VCaP (cell line): ENCODE measurements around the gene PLEKHG2.

Experiments
- H3K27ac ChIP-seq: fragments of 450-650 bp; 2 replicates; pipeline ENCODE4 v1.5.1; 2017
- TF ChIP-seq, protein P1 (sequence below): fragments of 450-650 bp; conservative IDR thresholded peaks from 2 replicates; pipeline ENCODE4 v1.5.1; 2017; ENCODE audit warnings: mild to moderate bottlenecking, moderate library complexity

PLEKHG2 gene

DNA sequence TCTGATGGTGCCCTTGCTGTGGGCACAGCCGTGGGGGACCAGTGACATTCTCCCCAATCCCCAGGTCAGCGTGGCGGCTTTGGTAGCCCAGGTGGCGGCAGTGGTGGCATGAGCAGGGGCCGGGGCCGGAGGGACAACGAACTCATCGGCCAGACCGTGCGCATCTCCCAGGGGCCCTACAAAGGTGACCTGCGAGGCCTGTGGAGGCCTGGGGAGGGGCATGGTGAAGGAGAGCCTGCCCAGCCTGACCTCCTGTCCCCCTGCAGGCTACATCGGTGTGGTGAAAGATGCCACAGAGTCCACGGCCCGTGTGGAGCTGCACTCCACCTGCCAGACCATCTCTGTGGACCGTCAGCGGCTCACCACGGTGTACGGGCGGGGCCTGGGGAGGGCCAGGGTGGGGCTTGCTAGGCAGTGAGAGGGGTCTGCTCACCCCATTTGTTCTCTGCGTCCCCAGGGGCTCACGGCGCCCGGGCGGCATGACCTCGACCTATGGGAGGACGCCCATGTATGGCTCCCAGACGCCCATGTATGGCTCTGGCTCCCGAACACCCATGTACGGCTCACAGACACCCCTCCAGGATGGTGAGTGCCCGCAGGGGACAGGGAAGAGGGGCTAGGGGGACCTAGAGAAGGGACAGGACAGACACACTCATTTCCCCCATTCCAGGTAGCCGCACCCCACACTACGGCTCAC lies 60.4 kb downstream of the PLEKHG2 start:
- TF ChIP-seq, protein P1, sequence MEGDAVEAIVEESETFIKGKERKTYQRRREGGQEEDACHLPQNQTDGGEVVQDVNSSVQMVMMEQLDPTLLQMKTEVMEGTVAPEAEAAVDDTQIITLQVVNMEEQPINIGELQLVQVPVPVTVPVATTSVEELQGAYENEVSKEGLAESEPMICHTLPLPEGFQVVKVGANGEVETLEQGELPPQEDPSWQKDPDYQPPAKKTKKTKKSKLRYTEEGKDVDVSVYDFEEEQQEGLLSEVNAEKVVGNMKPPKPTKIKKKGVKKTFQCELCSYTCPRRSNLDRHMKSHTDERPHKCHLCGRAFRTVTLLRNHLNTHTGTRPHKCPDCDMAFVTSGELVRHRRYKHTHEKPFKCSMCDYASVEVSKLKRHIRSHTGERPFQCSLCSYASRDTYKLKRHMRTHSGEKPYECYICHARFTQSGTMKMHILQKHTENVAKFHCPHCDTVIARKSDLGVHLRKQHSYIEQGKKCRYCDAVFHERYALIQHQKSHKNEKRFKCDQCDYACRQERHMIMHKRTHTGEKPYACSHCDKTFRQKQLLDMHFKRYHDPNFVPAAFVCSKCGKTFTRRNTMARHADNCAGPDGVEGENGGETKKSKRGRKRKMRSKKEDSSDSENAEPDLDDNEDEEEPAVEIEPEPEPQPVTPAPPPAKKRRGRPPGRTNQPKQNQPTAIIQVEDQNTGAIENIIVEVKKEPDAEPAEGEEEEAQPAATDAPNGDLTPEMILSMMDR: no peak
- no peak overlapping the region for H3K27ac ChIP-seq

DNA sequence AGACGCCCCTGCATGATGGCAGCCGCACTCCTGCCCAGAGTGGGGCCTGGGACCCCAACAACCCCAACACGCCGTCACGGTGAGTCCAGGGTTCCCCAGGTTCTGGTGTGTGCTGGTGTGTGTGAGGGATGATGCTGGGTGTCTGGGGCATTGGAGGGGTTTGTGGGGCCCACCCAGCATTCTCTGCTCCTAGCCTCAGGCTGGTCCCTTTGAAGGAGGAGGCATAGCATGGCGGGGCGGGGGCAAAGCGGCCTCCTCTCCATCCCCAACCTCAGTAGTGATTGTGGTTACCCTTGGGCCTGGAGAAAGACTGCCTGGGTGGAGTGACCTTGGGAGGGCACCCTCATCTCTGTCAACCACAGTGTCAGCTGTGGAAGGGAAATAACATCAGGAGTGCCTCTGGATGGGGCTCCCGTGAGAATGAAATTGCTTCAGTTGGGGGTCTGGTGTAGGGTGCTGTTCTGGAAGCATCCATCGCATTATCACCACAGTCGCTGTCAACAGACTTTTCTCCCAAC lies 61.0 kb downstream of the PLEKHG2 start:
- TF ChIP-seq, protein P1: no peak
- H3K27ac ChIP-seq: no peak overlapping the region

DNA sequence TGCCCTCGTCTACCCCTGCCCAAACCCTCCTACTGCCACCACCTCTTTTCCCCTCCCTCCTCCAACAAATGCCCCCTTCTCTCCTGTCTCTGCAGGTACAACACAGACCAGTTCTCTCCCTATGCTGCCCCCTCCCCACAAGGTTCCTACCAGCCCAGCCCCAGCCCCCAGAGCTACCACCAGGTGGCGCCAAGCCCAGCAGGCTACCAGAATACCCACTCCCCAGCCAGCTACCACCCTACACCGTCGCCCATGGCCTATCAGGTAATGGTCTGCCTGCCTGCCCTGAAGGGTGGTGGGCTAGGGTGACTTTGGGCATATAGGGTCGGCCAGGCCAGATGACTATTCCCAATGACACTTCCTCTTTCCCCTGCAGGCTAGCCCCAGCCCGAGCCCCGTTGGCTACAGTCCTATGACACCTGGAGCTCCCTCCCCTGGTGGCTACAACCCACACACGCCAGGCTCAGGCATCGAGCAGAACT lies 61.7 kb downstream of the PLEKHG2 start:
- no peak overlapping the region for H3K27ac ChIP-seq
- TF ChIP-seq, protein P1: peak; percentile 98

DNA sequence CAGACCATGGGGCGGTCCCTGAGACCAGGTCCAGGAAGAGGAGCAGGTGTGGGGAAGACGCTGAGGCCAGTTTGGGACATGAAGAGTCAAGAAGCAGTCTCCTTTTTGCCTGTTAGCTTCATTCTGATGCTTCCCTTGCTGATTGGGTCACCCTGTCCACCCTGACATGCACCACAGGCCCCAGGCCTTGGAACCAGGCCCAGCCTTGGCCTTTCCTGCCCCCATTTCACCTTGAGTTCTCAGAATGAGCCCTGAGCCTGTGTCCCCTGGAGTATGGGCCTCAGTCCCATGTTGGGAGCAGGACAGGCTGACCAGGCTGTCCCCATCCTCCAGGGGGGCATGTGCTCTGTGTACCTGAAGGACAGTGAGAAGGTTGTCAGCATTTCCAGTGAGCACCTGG lies 63.3 kb downstream of the PLEKHG2 start:
- no peak overlapping the region for H3K27ac ChIP-seq
- TF ChIP-seq, protein P1: no peak
